EL (cell line): Measurements from ENCODE around the gene RIBC2.
"Not testable (repeated sequence)": the region's sequence is repeated elsewhere in the genome, so short reads cannot be mapped to it uniquely, and the experiment has no call there.

Experiments used
- DNase-seq: peaks from one replicate; pipeline ENCODE4 v3.0.0-alpha.2; 2016

The RIBC2 gene

DNA sequence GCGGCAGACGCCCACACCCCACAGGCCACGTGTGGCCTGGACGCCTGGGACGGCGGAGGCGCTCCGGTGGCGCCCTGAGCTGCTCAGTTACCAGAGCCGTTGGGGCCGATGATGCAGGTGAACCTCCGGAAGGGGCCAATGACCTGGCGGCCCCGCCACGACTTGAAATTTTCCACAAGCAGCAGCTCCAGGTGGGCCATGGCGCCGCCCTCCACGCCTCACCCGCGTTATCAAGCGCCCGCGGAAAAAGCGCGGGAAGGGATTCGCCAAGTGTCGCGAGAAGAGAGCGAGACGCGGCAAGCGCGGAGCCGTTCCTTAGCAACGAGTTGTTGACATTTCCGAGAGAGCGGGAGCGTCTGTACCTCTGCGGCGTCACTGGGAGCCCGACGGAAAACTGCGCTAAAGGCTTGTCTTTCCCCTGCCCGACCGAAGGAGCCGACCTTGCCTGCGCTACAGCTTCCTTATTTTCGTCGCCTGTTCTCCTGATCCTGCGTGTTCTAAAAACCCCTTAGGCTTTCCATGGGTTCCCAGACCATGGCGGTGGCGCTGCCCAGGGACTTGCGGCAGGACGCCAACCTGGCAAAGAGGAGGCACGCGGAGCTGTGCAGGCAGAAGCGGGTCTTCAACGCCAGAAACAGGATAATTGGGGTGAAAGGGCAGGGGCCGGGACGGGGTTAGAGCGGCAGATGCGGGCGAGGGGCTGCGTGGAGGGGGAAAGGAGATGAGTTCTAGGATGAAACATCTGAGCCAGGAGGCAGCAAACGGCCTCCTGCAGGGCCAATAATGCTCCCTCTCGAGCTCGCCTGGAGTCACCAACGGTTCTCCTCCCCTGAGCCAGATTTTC, at the start of gene RIBC2, which contains the start of gene SMC1B:
TSS of gene RIBC2 (plus strand) at position 326 of the 844 bp plus-strand sequence. CDS start at position 520, 194 bp downstream.
TSS of gene SMC1B (minus strand) at position 232 of the 844 bp plus-strand sequence. CDS start at position 200, 32 bp downstream.
- peak; percentile 85 for DNase-seq

- DNase-seq, result no peak
Observed at GRCh38 chr22:45366713-45367112, 46.8 kb upstream of the RIBC2 start.

GRCh38 chr22:45373592-45373991, 39.9 kb upstream of the RIBC2 start:
- DNase-seq, result not testable (repeated sequence)

GRCh38 chr22:45376009-45376408, 37.5 kb upstream of the RIBC2 start:
- no peak for DNase-seq

DNA sequence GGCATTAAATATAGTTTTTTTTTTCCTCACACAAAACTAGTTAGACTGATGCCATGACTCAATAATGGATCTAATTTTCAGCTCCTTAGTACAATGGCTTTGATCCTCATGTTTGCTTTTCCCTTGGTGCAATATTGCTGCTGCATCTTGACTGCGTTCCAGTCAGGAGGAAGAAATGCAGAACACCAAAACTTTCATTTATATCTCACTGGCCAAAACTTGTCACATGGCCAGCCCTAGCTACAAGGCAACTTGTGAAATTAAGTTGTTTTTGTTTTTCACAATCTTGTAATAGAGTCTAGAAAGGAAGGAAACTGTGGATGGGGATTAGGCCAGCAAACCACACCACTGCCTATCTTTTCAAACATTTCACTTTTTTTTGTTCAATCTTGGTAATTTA, 36.8 kb upstream of the RIBC2 start:
- DNase-seq, result no peak

DNA sequence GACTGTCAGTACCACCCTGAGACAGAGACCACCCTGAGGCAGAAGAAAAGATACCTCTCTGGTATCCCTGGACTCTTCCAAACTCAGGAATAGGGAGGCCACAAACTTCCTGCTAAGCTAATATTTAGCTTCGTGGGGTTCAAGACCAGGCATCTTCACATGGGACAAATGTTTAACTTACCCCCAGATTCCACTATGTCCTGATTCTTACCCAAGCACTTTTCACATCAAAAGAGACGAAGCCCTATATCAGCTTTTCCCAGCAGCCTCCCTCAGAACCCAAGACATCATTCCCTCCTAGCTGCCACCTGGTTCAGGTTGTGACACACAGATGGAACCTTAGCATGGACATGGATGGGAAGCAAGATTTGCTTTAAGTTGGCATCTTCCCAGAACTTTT, 32.1 kb upstream of the RIBC2 start:
- no peak for DNase-seq

DNA sequence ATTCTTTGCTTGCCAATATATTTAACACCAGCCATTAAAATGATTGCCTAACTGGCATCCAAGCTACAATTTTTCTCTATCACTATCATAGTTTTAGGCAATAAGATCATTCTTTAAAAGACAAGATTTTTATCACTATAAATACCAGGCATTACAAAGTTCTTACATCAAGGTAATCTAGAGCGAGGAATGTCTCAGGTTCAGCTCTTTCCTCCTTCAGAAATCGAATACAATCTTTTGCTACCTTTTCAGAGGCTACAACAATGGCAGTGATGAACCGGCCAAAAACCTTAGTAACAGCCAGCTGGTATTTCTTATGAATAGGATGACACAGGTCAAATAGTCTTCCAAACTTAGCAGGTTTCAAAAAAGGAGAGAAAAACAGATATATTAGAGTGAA, 23.9 kb upstream of the RIBC2 start:
- DNase-seq, result no peak

DNA sequence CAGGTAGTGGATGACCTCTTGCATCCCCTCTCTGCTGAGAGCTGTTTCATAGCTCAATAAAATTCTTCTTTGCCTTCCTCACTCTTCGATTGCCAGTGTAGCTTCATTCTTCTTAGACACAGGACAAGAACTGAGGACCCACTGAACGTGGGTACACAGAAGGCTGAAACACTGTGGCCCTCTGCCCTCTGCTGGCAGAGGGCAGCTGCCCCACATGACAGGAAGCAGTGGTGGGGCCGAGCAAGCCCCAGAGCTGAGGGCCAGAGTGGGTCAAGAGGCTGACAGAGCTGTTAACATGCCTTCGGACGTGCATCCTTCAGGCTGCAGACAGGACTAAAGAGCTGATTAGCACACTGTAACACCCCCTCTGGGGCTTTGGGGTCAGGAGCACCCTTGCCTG, 15.7 kb upstream of the RIBC2 start:
- DNase-seq, result no peak

DNA sequence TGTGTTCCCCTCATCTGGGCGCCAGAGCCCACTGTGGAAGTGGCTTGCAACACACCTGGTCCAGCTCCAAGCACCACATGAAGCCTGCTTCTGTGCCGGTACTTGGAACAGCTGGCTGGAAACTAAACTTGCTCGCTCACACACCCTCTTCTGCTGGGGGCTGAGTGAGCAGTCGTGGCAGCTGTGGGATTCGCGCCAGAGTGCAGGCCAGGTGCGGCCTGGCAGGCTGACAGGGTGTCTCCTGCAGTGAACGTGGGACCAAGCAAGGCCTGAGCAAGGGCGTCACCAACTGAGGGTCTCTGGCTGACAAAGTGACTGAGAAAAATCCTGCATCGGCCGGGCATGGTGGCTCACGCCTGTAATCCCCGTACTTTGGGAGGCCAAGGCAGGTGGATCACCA, 15.3 kb upstream of the RIBC2 start:
- DNase-seq, result no peak

DNA sequence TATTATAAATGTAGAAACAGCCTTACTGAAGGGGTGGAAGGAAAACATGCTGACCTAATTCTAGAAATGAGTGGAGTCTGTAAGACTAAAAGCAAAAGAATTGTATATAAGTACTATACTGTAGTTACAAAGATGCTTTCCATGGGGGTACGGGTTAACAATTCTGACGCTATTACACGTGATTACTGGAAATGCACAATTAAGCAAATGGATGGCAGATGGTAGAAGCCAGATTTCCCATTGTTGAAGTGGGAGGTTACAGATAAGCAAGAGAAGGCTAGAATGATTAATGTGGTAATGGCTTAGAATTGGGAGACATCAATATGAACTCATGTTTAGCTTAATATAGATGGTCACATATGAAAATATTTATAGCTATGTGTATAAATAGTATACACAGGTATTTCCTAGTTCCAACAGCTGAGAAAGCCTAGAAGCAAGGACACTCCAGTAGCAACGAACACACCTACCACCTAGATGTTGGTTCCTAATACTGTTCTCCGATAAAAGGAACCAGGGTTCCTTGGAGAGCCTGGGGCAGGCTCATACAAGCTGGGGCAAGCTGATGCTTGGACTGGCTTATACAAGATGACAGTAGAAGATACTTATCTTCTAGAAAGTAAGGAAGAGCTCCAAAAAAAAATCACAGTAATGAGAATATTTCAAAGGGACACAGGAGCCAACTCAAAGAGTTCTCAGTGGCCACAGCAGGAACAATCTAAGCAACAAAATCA, 13.6 kb upstream of the RIBC2 start:
- DNase-seq, result no peak

DNA sequence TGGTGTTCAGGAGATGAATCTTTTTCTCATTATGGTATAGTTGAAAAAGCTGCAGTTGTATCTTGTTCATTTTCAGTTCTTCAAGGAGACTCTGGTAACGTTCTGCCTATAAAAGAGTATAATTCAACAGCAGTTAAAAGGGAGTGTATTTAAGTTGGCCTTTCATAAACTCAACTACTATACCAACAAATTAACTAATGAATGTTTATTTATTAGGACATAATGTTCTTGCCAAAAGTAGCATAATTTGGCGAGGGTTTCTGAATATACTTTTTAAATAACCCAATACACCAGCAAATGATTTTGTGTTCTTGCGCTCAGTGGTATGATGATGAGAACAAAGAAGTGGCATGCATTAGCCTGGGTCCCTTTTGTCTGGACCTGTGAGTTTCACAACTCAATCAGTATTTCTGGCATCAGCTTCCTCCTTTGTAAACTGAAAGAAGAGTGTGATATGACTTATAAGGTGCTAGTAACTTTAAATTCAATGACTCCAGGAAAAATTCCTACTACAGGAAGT, 11.0 kb upstream of the RIBC2 start:
- DNase-seq, result no peak

GRCh38 chr22:45407793-45408192, 5.7 kb upstream of the RIBC2 start:
- no peak for DNase-seq

- no peak for DNase-seq
Observed at GRCh38 chr22:45413013-45413367, 503 bp upstream of the RIBC2 start.

DNA sequence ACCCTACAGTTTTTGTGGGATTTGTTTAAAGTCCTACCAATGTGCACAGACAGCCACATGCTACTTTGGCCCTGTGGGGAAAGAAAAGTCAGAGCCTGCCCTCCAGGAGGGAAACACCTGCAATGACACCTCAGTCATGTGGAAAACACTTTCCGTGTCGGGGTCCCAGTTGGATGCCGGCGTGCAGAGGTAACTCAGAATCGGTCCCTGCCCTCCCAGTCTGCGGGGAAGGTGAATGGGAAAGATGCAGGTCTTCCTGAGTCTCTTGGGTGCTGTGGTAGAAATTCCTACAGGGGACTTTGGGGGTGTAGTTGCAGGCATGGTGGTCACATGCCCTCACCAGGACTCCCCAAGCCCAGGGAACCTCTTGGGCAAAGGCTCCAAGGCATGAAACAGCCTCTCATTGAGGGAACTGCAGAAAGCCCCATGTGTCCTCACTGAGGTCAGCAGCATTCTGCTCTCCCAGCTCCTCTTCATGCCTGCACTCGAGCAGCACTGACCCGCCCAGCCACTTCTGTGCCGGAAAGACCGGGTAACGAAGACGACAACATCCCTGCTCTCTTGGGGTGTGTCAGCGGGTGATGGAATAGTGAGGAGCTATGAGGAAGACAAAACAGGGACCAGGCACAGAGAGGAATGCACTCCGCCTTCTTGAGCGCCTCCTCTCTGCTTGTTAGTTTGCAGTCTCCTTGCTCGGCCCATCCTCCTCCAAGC, 4.7 kb downstream of the RIBC2 start:
- no peak for DNase-seq

GRCh38 chr22:45418770-45419138, 5.3 kb downstream of the RIBC2 start:
- DNase-seq, result no peak

DNA sequence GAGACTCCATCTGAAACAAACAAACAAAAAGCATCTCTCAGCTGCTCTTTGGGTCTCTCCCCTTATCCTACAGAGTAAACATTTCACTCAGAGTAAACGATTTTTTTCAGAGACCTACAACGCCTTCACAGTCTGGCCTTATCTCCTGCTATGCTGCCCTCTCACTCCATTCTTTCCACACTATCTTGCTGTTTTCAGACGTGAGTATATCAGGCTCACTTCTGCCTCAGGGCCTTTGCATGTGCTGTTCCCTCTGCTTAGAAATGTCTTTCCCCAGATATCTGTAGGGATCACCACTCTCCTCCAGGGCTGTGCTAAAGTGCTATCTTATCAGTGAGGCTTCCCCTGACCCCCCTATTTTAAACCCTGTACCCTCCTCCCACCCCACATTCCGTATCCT, 6.5 kb downstream of the RIBC2 start:
- no peak for DNase-seq

DNA sequence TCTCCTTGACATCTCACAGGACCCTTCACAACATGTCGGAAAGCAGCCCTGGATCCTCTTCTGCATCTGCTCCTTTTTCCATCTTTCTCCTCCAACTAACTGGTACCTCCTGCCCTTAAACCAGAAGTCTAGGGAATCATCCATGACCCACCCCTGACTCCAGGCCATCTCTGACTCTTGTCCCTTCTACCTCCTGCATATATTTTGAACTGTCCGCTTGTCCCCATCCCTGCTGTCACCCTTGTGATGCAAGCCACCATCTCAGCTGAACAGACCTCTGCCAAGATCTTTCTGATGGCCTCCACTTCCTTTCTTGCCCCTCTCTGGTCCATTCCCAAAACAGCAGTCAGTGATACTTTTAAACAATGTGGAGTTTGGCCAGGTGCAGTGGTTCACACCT, 7.0 kb downstream of the RIBC2 start:
- DNase-seq, result no peak

- DNase-seq, result no peak
Observed at GRCh38 chr22:45421349-45422055, 8.0 kb downstream of the RIBC2 start.

GRCh38 chr22:45422237-45422983, 8.9 kb downstream of the RIBC2 start:
- no peak for DNase-seq

DNA sequence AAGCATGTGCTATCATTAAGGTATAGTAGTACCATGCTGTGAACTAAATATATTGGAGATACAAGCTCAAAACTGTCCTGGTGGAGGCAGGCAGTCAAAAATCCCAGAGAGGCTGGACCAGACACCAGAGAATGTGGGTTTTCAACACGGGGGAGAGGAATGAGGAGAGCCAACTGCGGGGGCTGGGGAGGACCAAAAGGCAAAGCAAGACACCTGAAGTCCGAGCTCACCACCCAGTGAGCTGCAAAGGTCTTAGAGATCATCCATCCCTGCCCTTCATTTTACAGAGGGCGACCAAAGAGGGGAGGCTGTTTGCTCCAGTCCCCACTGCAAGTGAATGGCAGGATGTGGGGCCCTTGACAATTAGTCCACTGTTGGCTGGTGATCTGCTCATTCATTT, 10.0 kb downstream of the RIBC2 start:
- no peak for DNase-seq

GRCh38 chr22:45424241-45424731, 10.8 kb downstream of the RIBC2 start:
- no peak for DNase-seq

GRCh38 chr22:45425101-45425500, 11.6 kb downstream of the RIBC2 start:
- DNase-seq, result no peak
